NCI-H128 (cell line): ENCODE results near the gene U2AF2.

Experiments
- DNase-seq: peaks from one replicate; lab custom pipeline; 2025; ENCODE audit not compliant: unreplicated experiment; lab: John Stamatoyannopoulos, UW

Gene U2AF2

GRCh38 chr19:55656552-55656951 lies 1.7 kb downstream of the U2AF2 start:
- no peak for DNase-seq

GRCh38 chr19:55656988-55657747 lies 2.3 kb downstream of the U2AF2 start:
- DNase-seq, result no peak

- no peak for DNase-seq
Measured at GRCh38 chr19:55658846-55659459, 4.1 kb downstream of the U2AF2 start.

- DNase-seq, result no peak
Measured at GRCh38 chr19:55659822-55660221, 5.0 kb downstream of the U2AF2 start.

- no peak for DNase-seq
Measured at GRCh38 chr19:55660404-55660803, 5.6 kb downstream of the U2AF2 start.

GRCh38 chr19:55660991-55661390 lies 6.2 kb downstream of the U2AF2 start:
- DNase-seq, result no peak

GRCh38 chr19:55661826-55662225 lies 7.0 kb downstream of the U2AF2 start:
- DNase-seq, result no peak

GRCh38 chr19:55663846-55664536 lies 9.2 kb downstream of the U2AF2 start:
- no peak for DNase-seq

GRCh38 chr19:55666343-55667005 lies 11.6 kb downstream of the U2AF2 start:
- no peak for DNase-seq

GRCh38 chr19:55667006-55667381 lies 12.2 kb downstream of the U2AF2 start:
- no peak for DNase-seq

- DNase-seq, result no peak
Measured at GRCh38 chr19:55667511-55667910, 12.7 kb downstream of the U2AF2 start.

GRCh38 chr19:55667958-55668357 lies 13.1 kb downstream of the U2AF2 start:
- DNase-seq, result no peak

- DNase-seq, result no peak
Measured at GRCh38 chr19:55668603-55669348, 13.9 kb downstream of the U2AF2 start.

GRCh38 chr19:55669418-55670279 lies 14.8 kb downstream of the U2AF2 start:
- no peak for DNase-seq

- DNase-seq, result no peak
Measured at GRCh38 chr19:55670280-55671053, 15.6 kb downstream of the U2AF2 start.

GRCh38 chr19:55671054-55671378 lies 16.2 kb downstream of the U2AF2 start:
- no peak for DNase-seq

- DNase-seq, result no peak
Measured at GRCh38 chr19:55672418-55672817, 17.6 kb downstream of the U2AF2 start.

- DNase-seq, result no peak
Measured at GRCh38 chr19:55673465-55673864, 18.6 kb downstream of the U2AF2 start.

- DNase-seq, result no peak
Measured at GRCh38 chr19:55673889-55674288, 19.1 kb downstream of the U2AF2 start.
